Posterior cingulate gyrus (tissue), 11 donors: Measurements from ENCODE around the gene CDC42BPA.
"Not testable (repeated sequence)": the region's sequence is repeated elsewhere in the genome, so short reads cannot be mapped to it uniquely, and the experiment has no call there.

Source experiments
- DNase-seq, 10 donors: peaks; one replicate each; pipeline versions ENCODE4 v3.0.0 to v3.0.0-alpha.2; 2020 to 2021; ENCODE audit warnings: mixed read lengths in 3 of 10
- intact Hi-C: fragments of 100-400 bp; cut with DNase I; formaldehyde crosslinking; loops from one replicate; pipeline ENCODE4 v1.15.1; 2023

Gene CDC42BPA

GRCh38 chr1:226958300-226958699 lies 360.0 kb downstream of the CDC42BPA start:
- intact Hi-C loops = no loop called here
- no peak for DNase-seq

DNA sequence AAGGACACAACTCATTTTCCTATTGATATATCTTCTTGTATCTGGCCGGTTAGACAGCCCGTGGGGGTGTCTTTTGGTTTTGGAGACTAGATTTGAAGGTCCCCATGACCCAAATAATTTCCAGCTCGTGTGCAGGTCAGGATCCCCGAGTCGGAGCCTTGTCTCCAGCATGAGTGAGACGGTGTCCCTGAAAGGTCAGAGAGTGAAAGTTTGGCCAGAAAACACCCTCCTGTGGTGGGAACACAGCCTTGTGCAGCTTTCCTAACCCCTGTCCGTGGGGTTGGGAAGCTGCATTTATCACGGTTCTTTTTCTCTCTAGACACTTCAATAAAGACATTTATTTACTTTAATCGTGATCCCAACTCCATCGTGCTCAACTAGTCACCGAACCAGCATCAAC lies 360.6 kb downstream of the CDC42BPA start:
- DNase-seq = no peak
- intact Hi-C loops = no loop called here

DNA sequence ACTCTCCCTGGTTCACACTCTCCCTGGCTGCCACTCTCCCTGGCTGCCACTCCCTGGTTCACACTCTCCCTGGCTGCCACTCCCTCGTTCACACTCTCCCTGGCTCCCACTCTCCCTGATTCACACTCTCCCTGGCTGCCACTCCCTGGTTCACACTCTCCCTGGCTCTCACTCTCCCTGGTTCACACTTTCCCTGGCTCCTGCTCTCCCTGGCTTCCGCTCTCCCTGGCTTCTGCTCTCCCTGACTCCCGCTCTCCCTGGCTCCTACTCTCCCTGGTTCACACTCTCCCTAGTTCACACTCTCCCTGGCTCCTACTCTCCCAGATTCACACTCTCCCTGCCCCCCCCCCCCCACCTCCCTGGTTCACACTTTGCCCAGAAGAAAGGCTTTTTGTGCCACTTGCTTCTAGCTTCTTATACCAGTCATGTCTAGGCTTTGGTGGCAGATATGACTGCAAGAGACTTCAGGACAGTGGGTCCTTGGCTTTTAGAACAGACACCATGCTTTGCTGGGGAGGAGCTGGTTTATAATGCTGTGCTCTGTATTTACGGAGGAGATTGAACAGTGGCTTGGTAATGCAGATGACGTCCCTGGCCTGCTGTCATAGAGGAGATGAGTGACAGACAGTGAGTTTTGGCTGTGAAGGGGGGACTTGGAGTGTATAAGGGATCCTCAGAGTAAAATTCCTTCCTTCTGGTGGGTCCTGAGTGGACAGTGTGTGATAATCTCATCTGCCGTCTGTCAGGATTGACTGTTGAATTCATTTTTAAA lies 361.2 kb downstream of the CDC42BPA start:
- DNase-seq = no peak
- intact Hi-C loops = no loop called here

DNA sequence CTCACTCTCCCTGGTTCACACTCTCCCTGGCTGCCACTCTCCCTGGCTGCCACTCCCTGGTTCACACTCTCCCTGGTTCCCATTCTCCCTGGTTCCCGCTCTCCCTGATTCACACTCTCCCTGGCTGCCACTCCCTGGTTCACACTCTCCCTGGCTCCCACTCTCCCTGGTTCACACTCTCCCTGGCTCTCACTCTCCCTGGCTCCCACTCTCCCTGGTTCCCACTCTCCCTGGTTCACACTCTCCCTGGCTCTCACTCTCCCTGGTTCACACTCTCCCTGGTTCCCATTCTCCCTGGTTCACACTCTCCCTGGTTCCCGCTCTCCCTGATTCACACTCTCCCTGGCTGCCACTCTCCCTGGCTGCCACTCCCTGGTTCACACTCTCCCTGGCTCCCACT lies 362.4 kb downstream of the CDC42BPA start:
- DNase-seq, intact Hi-C loops: not testable (repeated sequence)

GRCh38 chr1:226954777-226955176 lies 363.5 kb downstream of the CDC42BPA start:
- intact Hi-C loops = no loop called here
- DNase-seq = no peak

DNA sequence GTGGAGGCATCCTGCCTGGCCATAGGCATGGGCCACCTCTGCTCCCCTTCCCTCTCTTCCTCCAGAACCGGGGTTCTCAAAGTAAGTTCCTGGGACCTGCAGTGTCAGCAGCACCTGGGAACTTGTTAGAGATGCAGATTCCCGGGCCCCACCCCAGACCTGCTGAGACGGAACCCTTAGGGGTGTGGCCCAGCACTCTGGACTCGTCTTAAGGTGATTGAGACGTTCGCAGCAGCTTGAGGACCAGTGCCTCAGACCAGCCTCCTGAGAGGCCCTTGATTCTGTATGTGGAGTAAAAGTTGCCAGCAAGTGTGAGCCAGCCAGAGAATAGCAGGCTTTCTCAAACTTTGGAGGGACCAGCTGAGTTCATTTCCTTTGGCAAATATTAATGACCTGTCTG lies 364.0 kb downstream of the CDC42BPA start:
- intact Hi-C loops = no loop called here

DNA sequence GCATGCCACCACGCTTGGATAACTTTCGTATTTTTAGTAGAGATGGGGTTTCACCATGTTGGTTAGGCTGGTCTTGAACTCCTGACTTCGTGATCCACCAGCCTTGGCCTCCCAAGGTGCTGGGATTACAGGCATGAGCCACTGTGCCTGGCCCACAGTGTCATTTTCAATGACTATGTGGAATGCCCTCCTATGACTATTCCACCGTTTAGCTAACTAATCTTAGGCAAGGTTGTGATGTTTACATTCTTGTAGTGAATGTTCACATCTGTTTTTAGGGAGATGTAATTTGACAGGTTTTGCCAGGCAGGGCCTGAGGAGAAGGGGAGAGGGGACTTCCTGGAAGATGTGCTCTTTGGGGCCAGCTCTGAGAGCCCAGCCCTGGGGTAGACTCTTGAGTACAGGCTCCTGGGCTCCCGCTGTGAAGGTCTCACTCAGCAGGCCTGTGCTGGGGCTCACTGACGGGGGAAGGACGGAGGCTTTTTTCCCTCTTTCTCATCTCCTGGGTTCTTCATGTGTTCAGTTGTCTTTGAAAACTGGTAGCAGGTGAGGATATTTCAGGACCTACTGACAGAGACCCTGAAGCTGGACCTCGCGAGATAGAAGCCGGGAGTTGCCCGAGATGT lies 365.0 kb downstream of the CDC42BPA start:
- no peak for DNase-seq
- intact Hi-C loops = no loop called here

More for the DNA sequence above, 364.0 kb downstream of the CDC42BPA start:
- no peak for DNase-seq

- intact Hi-C loops = no loop called here
- DNase-seq = no peak
These were observed 366.2 kb downstream of the CDC42BPA start for GRCh38 chr1:226952118-226952441.

DNA sequence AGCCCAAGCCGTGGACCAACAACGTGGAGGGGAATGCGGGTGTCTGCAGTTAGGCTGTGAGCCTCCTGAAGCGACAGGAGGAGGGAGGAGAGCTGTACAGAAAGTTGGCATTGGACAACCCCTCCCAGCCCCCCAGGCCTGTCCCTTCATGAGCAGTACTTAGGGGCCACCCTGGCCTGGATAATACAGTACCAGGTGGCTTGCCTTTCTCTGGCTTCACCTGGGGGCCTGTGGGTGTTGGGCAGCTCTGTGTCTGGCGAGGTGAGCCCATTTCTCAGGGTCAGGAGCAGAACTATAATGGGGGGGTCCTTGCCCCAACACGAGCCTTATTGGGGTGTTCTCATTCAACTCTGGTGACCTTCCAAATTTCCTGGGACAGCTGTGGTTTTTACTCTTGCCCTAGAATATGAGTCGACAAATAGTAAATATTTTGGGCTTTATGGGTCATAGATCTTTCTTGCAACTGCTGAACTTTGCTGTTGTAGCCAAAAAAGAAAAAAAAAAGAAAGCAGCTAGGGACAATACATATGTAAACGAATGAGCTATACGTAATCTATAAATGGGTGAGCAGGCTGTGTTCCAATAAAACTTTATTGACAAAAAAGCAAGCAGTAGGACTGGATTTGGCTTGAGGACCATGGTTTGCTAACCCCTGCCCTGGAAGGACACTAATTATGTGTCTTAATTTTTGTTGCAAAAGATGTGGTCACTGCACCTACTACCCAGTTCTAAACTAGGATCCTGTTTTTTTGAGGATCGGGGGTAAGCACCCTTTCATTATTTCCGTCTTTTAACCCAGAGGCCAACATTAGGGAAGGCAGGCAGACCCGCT lies 366.8 kb downstream of the CDC42BPA start:
- intact Hi-C loops = no loop called here
- no peak for DNase-seq

GRCh38 chr1:226950871-226951270 lies 367.4 kb downstream of the CDC42BPA start:
- intact Hi-C loops = no loop called here
- no peak for DNase-seq

GRCh38 chr1:226950316-226950715 lies 368.0 kb downstream of the CDC42BPA start:
- intact Hi-C loops = no loop called here
- DNase-seq = no peak

- intact Hi-C loops = no loop called here
- no peak for DNase-seq
These were observed 368.9 kb downstream of the CDC42BPA start for GRCh38 chr1:226949401-226949800.

- intact Hi-C loops = no loop called here
- DNase-seq = no peak
These were observed 369.3 kb downstream of the CDC42BPA start for GRCh38 chr1:226948996-226949395.

DNA sequence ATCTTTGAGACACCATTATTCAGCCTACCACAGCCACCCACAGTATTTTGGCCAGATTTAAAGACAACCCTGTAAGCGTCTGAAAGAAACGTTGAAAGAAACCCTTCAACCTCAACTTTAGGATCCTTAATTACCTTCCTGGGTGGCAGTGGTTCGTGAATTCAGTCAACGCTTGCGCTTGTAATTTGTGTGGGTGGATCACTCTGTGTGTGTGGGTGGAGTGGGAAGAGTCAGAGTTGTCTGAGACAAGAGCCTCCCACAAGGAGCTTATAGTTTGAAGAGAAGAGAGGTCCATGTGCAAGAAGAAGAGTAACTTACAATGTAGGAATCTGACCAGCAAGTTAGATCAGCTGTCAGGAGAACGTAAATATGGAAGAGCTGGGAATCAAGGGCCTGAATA lies 369.8 kb downstream of the CDC42BPA start:
- no peak for DNase-seq

DNA sequence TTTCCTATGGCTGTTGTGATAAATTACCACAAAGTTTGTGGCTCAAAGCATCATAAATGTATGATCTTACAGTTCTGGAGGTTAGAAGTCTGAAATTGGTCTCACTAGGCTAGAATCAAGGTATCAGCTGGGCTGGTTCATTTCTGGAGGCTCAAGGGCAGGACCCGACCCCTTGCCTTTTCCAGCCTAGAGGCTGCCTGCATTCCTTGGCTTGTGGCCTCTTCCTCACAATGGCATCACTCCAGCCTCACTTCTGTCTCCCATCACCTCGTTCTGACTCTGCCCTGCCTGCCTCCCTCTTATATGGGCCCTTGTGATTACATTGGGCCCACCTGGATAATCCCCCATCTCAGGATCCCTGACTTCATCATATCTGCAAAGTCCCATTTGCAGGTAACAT lies 370.2 kb downstream of the CDC42BPA start:
- no peak for DNase-seq

More for the DNA sequence above, 369.8 kb downstream of the CDC42BPA start:
- intact Hi-C loops = no loop called here

DNA sequence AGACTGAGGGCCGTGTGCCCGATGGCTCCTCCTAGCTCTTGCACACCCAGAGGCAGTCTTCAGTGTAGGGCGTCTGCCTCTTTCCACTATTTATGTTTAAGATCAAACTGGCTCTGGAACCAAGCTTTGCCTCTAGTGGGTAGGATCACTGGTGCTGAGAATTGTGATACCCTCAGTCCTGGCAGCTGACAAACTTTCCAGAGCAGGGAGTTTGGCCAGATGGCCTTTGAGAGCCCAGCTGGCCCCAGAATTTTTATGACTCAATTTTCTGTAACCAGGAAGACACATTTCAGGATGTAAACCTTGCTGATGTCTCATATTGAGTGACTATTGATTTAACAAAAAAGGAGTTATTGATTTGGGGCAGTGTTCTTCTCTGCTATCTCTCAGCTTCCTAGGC lies 371.5 kb downstream of the CDC42BPA start:
- intact Hi-C loops = no loop called here
- DNase-seq = no peak

More for the DNA sequence above, 370.2 kb downstream of the CDC42BPA start:
- intact Hi-C loops = no loop called here

GRCh38 chr1:226946285-226946684 lies 372.0 kb downstream of the CDC42BPA start:
- intact Hi-C loops = no loop called here
- DNase-seq = peak in 1 of 10 donors; percentile 83

GRCh38 chr1:226945858-226946245 lies 372.4 kb downstream of the CDC42BPA start:
- intact Hi-C loops = no loop called here
- no peak for DNase-seq

DNA sequence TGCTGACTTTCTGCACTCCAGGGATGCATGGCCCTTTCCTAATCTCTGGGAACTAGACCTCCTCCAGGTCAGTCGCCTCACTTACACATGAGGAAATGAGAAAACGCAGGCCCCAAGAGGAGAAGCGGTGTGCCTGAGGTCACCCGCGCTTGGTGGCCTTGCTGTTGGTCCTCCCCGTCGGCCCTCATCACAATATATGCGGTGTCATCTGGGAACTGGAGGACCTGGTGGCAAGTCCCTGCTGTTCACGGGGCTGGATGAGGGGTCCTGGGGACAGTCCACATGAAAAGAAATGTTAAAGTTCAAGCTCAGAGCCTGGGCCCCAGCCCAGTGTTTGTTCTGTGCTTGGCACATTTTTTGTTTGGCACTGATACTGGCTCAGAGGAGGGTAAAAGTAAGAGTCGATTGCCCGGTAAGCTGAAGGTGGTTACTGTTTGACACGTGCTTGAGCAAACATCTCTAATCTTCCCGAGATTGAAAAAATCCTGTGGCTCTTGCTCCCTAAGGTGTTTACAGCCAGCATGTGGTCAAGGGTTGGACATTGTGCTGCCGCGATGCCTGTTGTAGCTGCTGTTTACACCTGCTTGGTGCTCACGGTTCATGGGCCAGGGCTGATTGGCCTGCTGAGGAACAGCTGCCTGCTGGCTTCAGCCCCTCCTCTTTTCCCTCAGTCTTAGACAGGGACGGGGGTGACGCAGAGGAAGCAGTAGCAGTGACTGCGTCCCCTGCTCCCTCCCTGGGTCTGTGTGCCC lies 373.0 kb downstream of the CDC42BPA start:
- peak in 1 of 10 donors; percentile 74 for DNase-seq
- intact Hi-C loops = no loop called here

DNA sequence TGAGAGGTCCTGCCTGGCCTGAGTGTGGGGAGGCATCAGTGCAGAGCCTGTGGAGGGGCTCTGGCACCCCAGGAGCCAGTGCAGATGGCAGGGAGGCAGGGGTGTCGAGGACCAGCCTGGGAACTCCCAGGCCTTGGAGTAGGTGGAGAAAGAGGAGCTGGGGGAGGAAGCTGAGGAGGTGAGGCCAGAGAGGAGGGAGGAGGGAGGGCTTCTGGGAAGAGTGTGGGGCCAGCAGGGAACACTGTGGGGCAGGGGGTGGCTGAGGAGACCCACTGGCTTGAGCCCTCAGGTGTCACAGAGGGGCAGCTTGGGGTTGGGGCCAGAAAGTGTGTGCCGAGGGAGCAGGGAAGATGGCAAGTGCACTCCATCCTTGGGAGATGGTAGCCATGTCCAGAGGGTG lies 374.4 kb downstream of the CDC42BPA start:
- peak in 1 of 10 donors; percentile 53 for DNase-seq
- intact Hi-C loops = loop anchor here (5.0 kb wide), 1 partner anchor 43 kb away; no protein-coding TSS in a partner anchor

DNA sequence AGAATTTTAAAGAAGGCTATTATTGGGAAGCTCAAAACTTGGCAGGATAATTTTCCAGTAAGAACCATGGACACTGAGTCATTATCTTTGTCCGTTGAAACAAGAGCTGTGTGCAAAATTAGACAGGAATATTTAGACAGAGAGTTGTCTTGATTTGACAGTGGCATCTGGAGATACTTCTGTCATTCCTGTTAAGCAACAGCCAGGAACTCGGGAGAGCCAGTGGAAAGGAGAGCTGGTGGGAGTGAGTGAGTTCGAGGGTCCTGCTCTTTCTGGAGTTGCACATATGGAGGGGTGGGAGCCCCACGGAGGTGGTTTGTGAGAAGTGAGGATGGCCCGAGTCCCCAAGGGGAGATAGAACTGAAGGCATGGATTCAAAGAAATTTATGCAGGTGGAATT lies 375.1 kb downstream of the CDC42BPA start:
- intact Hi-C loops = loop anchor here (5.0 kb wide), 1 partner anchor 44 kb away; no protein-coding TSS in a partner anchor
- DNase-seq = no peak
